ENCODE measurements around the gene COL4A2. TPM values are rescaled to one million over a fixed set of nuclear protein-coding genes. Genes with fewer than 3 reads are reported as not detected.
A peak's percentile ranks its signal among the peaks of the same experiment; 100 is the strongest.

COL4A2 gene
- total RNA-seq, 1 donor from 2014 or later = 7.6 TPM

DNA sequence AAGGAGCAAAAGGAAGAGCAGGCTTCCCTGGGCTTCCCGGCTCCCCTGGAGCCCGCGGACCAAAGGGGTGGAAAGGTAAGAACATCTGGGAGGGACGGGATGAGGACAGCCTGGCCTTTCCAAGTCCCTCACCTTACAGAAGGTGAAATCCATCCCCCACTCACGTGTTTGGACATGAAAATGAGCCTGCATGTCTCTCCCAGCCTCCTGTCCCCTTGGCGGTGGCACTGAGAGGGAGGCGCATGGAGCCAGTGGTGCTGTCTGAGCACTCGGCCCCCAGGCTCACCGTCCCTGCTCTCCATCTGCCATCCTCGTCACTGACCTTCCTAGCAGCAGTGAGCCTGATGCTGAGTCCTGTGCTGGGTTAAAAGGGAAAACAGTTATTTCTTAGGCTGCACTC lies 150.3 kb downstream of the COL4A2 start:
- TF ChIP-seq, protein P1, sequence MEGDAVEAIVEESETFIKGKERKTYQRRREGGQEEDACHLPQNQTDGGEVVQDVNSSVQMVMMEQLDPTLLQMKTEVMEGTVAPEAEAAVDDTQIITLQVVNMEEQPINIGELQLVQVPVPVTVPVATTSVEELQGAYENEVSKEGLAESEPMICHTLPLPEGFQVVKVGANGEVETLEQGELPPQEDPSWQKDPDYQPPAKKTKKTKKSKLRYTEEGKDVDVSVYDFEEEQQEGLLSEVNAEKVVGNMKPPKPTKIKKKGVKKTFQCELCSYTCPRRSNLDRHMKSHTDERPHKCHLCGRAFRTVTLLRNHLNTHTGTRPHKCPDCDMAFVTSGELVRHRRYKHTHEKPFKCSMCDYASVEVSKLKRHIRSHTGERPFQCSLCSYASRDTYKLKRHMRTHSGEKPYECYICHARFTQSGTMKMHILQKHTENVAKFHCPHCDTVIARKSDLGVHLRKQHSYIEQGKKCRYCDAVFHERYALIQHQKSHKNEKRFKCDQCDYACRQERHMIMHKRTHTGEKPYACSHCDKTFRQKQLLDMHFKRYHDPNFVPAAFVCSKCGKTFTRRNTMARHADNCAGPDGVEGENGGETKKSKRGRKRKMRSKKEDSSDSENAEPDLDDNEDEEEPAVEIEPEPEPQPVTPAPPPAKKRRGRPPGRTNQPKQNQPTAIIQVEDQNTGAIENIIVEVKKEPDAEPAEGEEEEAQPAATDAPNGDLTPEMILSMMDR (IDR thresholded peaks at IDR 0.05; ENCODE audit: insufficient read depth, low read length, severe bottlenecking) = no peak
- H3K36me3 ChIP-seq (ENCODE audit: control insufficient read depth, insufficient read depth, low read length) = no peaks in the 10 kb centered on the region
- no peaks in the 10 kb centered on the region for H3K27me3 ChIP-seq (ENCODE audit: control insufficient read depth, insufficient read depth, low read length)
- H3K4me3 ChIP-seq (ENCODE audit: low read depth, low read length) = no peak overlapping the region
- FAIRE-seq = no peak
- DNase-seq (ENCODE audit: low read depth) = no peak

GRCh38 chr13:110458017-110458416 lies 150.9 kb downstream of the COL4A2 start:
- FAIRE-seq = no peak
- no peaks in the 10 kb centered on the region for H3K27me3 ChIP-seq (ENCODE audit: control insufficient read depth, insufficient read depth, low read length)
- DNase-seq (ENCODE audit: low read depth) = no peak
- TF ChIP-seq, protein P1 (IDR thresholded peaks at IDR 0.05; ENCODE audit: insufficient read depth, low read length, severe bottlenecking) = no peak
- no peak overlapping the region for H3K4me3 ChIP-seq (ENCODE audit: low read depth, low read length)
- H3K36me3 ChIP-seq (ENCODE audit: control insufficient read depth, insufficient read depth, low read length) = no peaks in the 10 kb centered on the region

DNA sequence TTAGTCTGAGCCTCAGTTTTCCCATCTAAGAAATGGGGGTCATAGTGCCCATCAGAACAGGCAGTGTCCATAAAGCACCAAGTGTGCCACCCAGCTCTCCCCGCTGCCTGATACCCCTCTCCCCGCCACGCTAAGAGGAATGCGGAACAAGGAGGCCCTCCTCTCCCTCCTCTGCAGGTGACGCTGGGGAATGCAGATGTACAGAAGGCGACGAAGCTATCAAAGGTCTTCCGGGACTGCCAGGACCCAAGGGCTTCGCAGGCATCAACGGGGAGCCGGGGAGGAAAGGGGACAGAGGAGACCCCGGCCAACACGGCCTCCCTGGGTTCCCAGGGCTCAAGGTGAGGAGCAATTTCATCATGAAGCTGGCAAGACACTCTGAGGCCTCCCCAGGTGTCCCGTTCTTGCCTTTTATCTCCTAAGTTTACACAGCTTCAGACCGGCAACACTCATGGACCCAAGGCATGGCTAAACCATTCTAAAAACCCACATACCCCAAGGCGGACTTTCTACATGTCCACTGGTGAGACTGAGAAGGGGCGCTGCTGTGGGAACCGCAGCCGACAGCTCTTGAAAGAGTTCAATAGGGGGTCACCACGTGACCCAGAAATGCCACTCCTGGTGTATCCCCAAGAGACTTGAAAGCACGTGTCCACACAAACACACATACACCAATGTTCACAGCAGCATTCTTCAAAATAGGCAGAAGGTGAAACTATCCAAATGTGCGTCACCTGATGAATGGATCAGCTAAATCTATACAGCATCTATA lies 151.7 kb downstream of the COL4A2 start:
- DNase-seq (ENCODE audit: low read depth) (no peak), FAIRE-seq (no peak)
- Histone ChIP-seq H3K36me3 (ENCODE audit: control insufficient read depth, insufficient read depth, low read length) (no peaks in the 10 kb centered on the region), H3K27me3 (ENCODE audit: control insufficient read depth, insufficient read depth, low read length) (no peaks in the 10 kb centered on the region), H3K4me3 (ENCODE audit: low read depth, low read length) (no peak overlapping the region)
- TF ChIP-seq, protein P1 (IDR thresholded peaks at IDR 0.05; ENCODE audit: insufficient read depth, low read length, severe bottlenecking) = no peak

- Histone ChIP-seq H3K4me3 (ENCODE audit: low read depth, low read length) (no peak overlapping the region), H3K27me3 (ENCODE audit: control insufficient read depth, insufficient read depth, low read length) (no peaks in the 10 kb centered on the region), H3K36me3 (ENCODE audit: control insufficient read depth, insufficient read depth, low read length) (no peaks in the 10 kb centered on the region)
- FAIRE-seq (no peak), DNase-seq (ENCODE audit: low read depth) (no peak)
- TF ChIP-seq, protein P1 (IDR thresholded peaks at IDR 0.05; ENCODE audit: insufficient read depth, low read length, severe bottlenecking) = no peak
Observed at GRCh38 chr13:110462091-110462490, 155.0 kb downstream of the COL4A2 start.

DNA sequence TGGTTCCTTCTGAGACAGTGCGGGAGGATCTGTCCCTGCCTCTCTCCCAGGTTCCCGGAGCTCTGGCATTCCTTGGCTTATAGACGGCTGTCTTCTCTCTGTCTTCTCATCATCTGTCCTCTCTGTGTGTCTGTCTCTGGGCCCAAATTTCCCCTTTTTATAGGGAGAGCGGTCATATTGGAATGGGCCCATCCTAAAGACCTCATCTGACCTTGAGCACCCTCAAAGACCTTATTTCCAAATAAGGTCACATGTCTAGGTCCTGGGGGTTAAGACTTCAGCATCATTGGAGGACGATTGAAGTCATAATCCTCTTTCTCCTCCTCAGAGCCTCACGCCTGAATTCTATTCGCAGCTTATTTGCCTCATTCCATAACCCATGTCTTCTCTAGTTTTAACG lies 156.1 kb downstream of the COL4A2 start:
- Histone ChIP-seq H3K36me3 (ENCODE audit: control insufficient read depth, insufficient read depth, low read length) (no peaks in the 10 kb centered on the region), H3K4me3 (ENCODE audit: low read depth, low read length) (no peak overlapping the region), H3K27me3 (ENCODE audit: control insufficient read depth, insufficient read depth, low read length) (no peaks in the 10 kb centered on the region)
- DNase-seq (ENCODE audit: low read depth) (no peak), FAIRE-seq (peak; percentile 84)
- TF ChIP-seq, protein P1 (IDR thresholded peaks at IDR 0.05; ENCODE audit: insufficient read depth, low read length, severe bottlenecking) = no peak
